OCI-LY7 (cell line): ENCODE results near the gene RAB3IL1. TPM values are rescaled to one million over a fixed set of nuclear protein-coding genes. Genes with fewer than 3 reads are reported as not detected.
A peak's percentile ranks its signal among the peaks of the same experiment; 100 is the strongest.

Source experiments
- BruUV-seq: library from RNA; stranded (reverse); fragments of 400-500 nt; replicated peaks from 2 replicates; lab custom pipeline; 2021; lab: Mats Ljungman, UMichigan
- CTCF ChIA-PET: fragments of 300-600 bp; sonication (Branson Sonifier 250); formaldehyde crosslinking; loops from one replicate; lab custom pipeline; 2022; ENCODE audit warnings: antibody characterized with exemption; ENCODE audit not compliant: unreplicated experiment; lab: Charles Lee
- POLR2A ChIA-PET: fragments of 300-600 bp; sonication (Branson Sonifier 250); formaldehyde crosslinking; loops from one replicate; lab custom pipeline; 2022; ENCODE audit warnings: antibody characterized with exemption; lab: Charles Lee
- DNase-seq: peaks from one replicate; pipeline ENCODE4 v3.0.0-alpha.2; 2015; ENCODE audit warnings: low spot score
- H2AFZ ChIP-seq: fragments of 200-600 bp; sonication (generic), shearing (Covaris generic); 2 replicates; pipeline ENCODE4 v1.6.1; 2014; ENCODE audit warnings: mild to moderate bottlenecking, antibody characterized with exemption, low read length, moderate library complexity
- H3K27ac ChIP-seq: fragments of 200-600 bp; sonication (generic); 2 replicates; pipeline ENCODE4 v1.5.1; 2014; ENCODE audit warnings: mixed run types, low read depth, mild to moderate bottlenecking, moderate library complexity, low read length, inconsistent platforms; ENCODE audit not compliant: poor library complexity, severe bottlenecking
- H3K36me3 ChIP-seq: fragments of 200-600 bp; sonication (generic); 2 replicates; pipeline ENCODE4 v1.6.1; 2014; ENCODE audit warnings: mild to moderate bottlenecking, antibody characterized with exemption, low read length, moderate library complexity, mixed read lengths; ENCODE audit not compliant: insufficient read depth
- H3K4me1 ChIP-seq: fragments of 200-600 bp; sonication (generic); 2 replicates; pipeline ENCODE4 v1.5.1; 2014; ENCODE audit warnings: mild to moderate bottlenecking, low read length; ENCODE audit not compliant: insufficient read depth, poor library complexity, severe bottlenecking
- H3K4me2 ChIP-seq: fragments of 200-600 bp; sonication (generic); 2 replicates; pipeline ENCODE4 v1.6.1; 2014; ENCODE audit warnings: mild to moderate bottlenecking, low read length
- H3K4me3 ChIP-seq: fragments of 200-600 bp; sonication (generic); 2 replicates; pipeline ENCODE4 v1.5.1; 2014; ENCODE audit warnings: mild to moderate bottlenecking, low read depth, low read length; ENCODE audit not compliant: poor library complexity, severe bottlenecking
- H3K79me2 ChIP-seq: fragments of 200-600 bp; sonication (generic); 2 replicates; pipeline ENCODE4 v1.6.1; 2016; ENCODE audit warnings: low read depth, mild to moderate bottlenecking, low read length, moderate library complexity, mixed read lengths; ENCODE audit not compliant: insufficient read depth
- H3K9me2 ChIP-seq: fragments of 200-600 bp; sonication (generic); 2 replicates; pipeline ENCODE4 v1.6.1; 2016; ENCODE audit warnings: mild to moderate bottlenecking, low read length, mixed read lengths; ENCODE audit not compliant: insufficient read depth
- H3K9me3 ChIP-seq: fragments of 200-600 bp; sonication (generic); 2 replicates; pipeline ENCODE4 v1.6.1; 2014; ENCODE audit warnings: mild to moderate bottlenecking, mixed run types, low read length, mixed read lengths
- H4K20me1 ChIP-seq: fragments of 200-600 bp; sonication (generic); 2 replicates; pipeline ENCODE4 v1.6.1; 2014; ENCODE audit warnings: mild to moderate bottlenecking, antibody characterized with exemption, low read length, moderate library complexity, mixed read lengths; ENCODE audit not compliant: insufficient read depth
- EZH2phosphoT487 ChIP-seq: fragments of 200-600 bp; sonication (generic); IDR thresholded peaks from 2 replicates; pipeline ENCODE4 v1.6.1; 2018; ENCODE audit warnings: low read depth, borderline replicate concordance, mild to moderate bottlenecking, mixed run types, antibody characterized with exemption, low read length, moderate library complexity, mixed read lengths
- intact Hi-C: fragments of 100-400 bp; cut with micrococcal nuclease; formaldehyde crosslinking; loops from one replicate; pipeline ENCODE4 v1.10.0; 2022; ENCODE audit not compliant: unreplicated experiment
- total RNA-seq, 2 experiments: library from RNA; depleted of rRNA in 1 of 2; stranded (reverse); fragments of >200 nt in 1 of 2; shearing (Covaris generic) in 1 of 2; gene quantifications; 2 replicates each; pipeline ENCODE4 v1.2.3, GENCODE V29; 2014 to 2022
- TF ChIP-seq, protein P1 (sequence below): fragments of 200-600 bp; sonication (generic); conservative IDR thresholded peaks from 2 replicates; pipeline ENCODE4 v1.5.1; 2014; ENCODE audit warnings: mild to moderate bottlenecking, antibody characterized with exemption, low read length, moderate library complexity, mixed read lengths

Gene RAB3IL1
- total RNA-seq, 2 experiments from 2014 or later: not detected

DNA sequence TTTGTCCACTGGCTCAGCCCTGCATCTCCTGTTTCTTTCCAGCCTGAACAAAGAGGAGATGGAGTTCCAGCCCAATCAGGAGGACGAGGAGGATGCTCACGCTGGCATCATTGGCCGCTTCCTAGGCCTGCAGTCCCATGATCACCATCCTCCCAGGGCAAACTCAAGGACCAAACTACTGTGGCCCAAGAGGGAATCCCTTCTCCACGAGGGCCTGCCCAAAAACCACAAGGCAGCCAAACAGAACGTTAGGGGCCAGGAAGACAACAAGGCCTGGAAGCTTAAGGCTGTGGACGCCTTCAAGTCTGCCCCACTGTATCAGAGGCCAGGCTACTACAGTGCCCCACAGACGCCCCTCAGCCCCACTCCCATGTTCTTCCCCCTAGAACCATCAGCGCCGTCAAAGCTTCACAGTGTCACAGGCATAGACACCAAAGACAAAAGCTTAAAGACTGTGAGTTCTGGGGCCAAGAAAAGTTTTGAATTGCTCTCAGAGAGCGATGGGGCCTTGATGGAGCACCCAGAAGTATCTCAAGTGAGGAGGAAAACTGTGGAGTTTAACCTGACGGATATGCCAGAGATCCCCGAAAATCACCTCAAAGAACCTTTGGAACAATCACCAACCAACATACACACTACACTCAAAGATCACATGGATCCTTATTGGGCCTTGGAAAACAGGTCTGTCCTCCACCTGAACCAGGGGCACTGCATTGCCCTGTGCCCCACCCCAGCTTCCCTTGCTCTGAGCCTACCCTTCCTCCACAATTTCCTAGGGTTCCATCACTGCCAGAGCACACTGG lies 45.0 kb upstream of the RAB3IL1 start:
- H3K9me3 ChIP-seq: no peaks in the 10 kb centered on the region
- H3K4me3 ChIP-seq: no peak overlapping the region
- peak overlapping the region; percentile 44; the same call in 1 of the 2 replicates for H3K4me2 ChIP-seq
- ChIA-PET POLR2A (no interaction called here), CTCF (interaction anchor here (0.5 kb wide), 1 partner anchor 84 kb away, joined by 4 read pairs; no protein-coding TSS in a partner anchor)
- H3K4me1 ChIP-seq: peaks cover 35% of the 10 kb centered on the region
- H3K36me3 ChIP-seq: peaks cover 31% of the 10 kb centered on the region
- H4K20me1 ChIP-seq: peaks cover 28% of the 10 kb centered on the region
- peaks cover 23% of the 10 kb centered on the region for H3K79me2 ChIP-seq
- intact Hi-C loops: loop anchor here (5.0 kb wide), 1 partner anchor 65 kb away; no protein-coding TSS in a partner anchor
- H3K9me2 ChIP-seq: no peaks in the 10 kb centered on the region
- H2AFZ ChIP-seq: no peak overlapping the region
- TF ChIP-seq, protein P1, sequence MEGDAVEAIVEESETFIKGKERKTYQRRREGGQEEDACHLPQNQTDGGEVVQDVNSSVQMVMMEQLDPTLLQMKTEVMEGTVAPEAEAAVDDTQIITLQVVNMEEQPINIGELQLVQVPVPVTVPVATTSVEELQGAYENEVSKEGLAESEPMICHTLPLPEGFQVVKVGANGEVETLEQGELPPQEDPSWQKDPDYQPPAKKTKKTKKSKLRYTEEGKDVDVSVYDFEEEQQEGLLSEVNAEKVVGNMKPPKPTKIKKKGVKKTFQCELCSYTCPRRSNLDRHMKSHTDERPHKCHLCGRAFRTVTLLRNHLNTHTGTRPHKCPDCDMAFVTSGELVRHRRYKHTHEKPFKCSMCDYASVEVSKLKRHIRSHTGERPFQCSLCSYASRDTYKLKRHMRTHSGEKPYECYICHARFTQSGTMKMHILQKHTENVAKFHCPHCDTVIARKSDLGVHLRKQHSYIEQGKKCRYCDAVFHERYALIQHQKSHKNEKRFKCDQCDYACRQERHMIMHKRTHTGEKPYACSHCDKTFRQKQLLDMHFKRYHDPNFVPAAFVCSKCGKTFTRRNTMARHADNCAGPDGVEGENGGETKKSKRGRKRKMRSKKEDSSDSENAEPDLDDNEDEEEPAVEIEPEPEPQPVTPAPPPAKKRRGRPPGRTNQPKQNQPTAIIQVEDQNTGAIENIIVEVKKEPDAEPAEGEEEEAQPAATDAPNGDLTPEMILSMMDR: no peak
- TF ChIP-seq EZH2phosphoT487: no peak
- H3K27ac ChIP-seq: no peak overlapping the region
- DNase-seq: no peak
- no TSS peak for BruUV-seq

DNA sequence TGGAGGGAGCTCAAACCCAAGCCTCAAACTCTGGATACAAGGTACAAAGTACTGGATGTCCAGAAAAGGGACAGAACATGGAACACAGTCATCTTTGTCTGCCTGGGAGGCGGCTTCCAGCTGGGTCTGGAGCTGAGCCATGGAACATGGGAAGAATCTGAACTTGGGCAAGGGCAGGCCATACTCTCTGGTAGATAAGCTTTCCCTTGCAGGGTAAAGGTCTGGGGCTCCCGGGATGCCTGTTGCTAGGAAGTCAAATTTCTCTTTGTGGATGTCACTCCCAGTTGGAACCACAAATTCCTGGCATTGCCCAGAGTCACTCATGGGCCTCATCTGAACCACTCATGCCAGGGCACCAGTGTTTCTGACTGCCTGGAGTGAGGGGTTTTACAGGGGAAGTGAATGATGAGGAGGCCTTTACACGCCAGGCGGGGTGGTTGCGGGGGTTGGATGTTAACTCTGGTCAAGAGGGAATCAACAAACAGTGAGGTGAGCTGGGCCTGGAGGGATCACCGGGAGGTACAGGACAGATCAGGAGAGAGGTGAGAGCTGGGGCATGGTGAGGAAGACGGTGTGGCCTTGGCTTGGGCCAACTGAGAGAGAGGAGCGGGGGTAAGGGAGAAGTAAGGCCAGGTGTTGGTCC lies 44.3 kb upstream of the RAB3IL1 start:
- Histone ChIP-seq H3K4me1 (peaks cover 35% of the 10 kb centered on the region), H3K4me2 (no peak overlapping the region), H3K36me3 (peaks cover 31% of the 10 kb centered on the region), H3K9me3 (no peaks in the 10 kb centered on the region), H3K9me2 (no peaks in the 10 kb centered on the region), H3K4me3 (no peak overlapping the region), H3K79me2 (peaks cover 19% of the 10 kb centered on the region), H4K20me1 (peaks cover 25% of the 10 kb centered on the region), H2AFZ (no peak overlapping the region), H3K27ac (no peak overlapping the region)
- TF ChIP-seq EZH2phosphoT487: no peak
- TF ChIP-seq, protein P1: no peak
- intact Hi-C loops: loop anchor here (5.0 kb wide), 1 partner anchor 64 kb away; no protein-coding TSS in a partner anchor
- CTCF ChIA-PET: interaction anchor here (0.5 kb wide), 1 partner anchor 83 kb away, joined by 4 read pairs; no protein-coding TSS in a partner anchor
- BruUV-seq: no TSS peak
- POLR2A ChIA-PET: interaction anchor here (1.2 kb wide), 1 partner anchor 164 kb away, joined by 3 read pairs; no protein-coding TSS in a partner anchor
- DNase-seq: no peak
